ENCODE results near the gene NFAT5. TPM values are rescaled to one million over a fixed set of nuclear protein-coding genes. Genes with fewer than 3 reads are reported as not detected.
"Not testable (repeated sequence)": the region's sequence is repeated elsewhere in the genome, so short reads cannot be mapped to it uniquely, and the experiment has no call there.

NFAT5 gene
- polyA plus RNA-seq, 2 of the 4 experiments (the other 2 are of a cell fraction), result 9.5 to 45.1 TPM

DNA sequence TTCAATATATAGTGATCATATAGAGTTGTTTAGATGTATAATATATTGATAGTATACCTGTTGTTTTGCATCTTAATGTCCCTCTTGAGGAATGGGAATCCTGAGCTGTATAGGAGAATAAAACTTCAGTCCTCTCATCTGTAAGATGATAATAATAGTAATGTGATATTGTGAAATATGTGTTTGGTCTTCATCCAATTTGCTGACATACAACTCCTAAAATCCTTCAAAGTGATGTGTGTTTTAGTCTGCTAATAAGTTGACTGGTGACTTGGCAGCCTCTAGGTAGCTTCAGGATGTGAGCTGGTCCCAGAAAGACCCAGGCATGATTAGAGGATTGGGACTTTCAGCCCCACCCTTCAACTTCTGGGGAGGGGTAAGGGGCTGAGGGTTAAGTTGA is 22.8 kb upstream of the NFAT5 start:
- DNase-seq (ENCODE audit: low read depth in 1 of 2, low spot score in 1 of 2) (no peak), ATAC-seq (no peak), FAIRE-seq (no peak)
- no peaks in the 10 kb centered on the region for H3K9me3 ChIP-seq
- CTCF ChIA-PET, result interaction anchor here (0.9 to 1.4 kb wide), 3 partner anchors 14 to 145 kb away, joined by 3 to 7 read pairs (median 5); no protein-coding TSS in a partner anchor
- peaks cover 25% of the 10 kb centered on the region for H3K4me1 ChIP-seq
- H3K4me3 ChIP-seq, result no peak overlapping the region
- no peak overlapping the region for H3K4me2 ChIP-seq
- TF ChIP-seq, protein P1, sequence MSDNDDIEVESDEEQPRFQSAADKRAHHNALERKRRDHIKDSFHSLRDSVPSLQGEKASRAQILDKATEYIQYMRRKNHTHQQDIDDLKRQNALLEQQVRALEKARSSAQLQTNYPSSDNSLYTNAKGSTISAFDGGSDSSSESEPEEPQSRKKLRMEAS (IDR thresholded peaks at IDR 0.05), result no peak
- TF ChIP-seq RFX5 (IDR thresholded peaks at IDR 0.05) (no peak), KDM5A (IDR thresholded peaks at IDR 0.05) (no peak), GATA3 (IDR thresholded peaks at IDR 0.05; ENCODE audit: borderline replicate concordance) (no peak), CHD4 (IDR thresholded peaks at IDR 0.05; ENCODE audit: borderline replicate concordance) (no peak), POLR2A (IDR thresholded peaks at IDR 0.05; ENCODE audit: low read length) (no peak), POLR2AphosphoS2 (conservative IDR thresholded peaks at IDR 0.05; ENCODE audit: low read length) (no peak), FOXS1 (CRISPR knock-in tag; IDR thresholded peaks at IDR 0.05) (no peak), JUNB (IDR thresholded peaks at IDR 0.05) (no peak), SREBF2 (IDR thresholded peaks at IDR 0.05) (no peak), ZNF302 (CRISPR knock-in tag; IDR thresholded peaks at IDR 0.05) (no peak), BHLHE40 (IDR thresholded peaks at IDR 0.05; ENCODE audit: low read depth, low read length) (no peak), ZSCAN20 (CRISPR knock-in tag; IDR thresholded peaks at IDR 0.05) (no peak), RCOR1 (IDR thresholded peaks at IDR 0.05; ENCODE audit: low read depth, low read length) (no peak), TP53 (CRISPR knock-in tag; IDR thresholded peaks at IDR 0.05) (no peak)
- TF ChIP-seq, protein P2, sequence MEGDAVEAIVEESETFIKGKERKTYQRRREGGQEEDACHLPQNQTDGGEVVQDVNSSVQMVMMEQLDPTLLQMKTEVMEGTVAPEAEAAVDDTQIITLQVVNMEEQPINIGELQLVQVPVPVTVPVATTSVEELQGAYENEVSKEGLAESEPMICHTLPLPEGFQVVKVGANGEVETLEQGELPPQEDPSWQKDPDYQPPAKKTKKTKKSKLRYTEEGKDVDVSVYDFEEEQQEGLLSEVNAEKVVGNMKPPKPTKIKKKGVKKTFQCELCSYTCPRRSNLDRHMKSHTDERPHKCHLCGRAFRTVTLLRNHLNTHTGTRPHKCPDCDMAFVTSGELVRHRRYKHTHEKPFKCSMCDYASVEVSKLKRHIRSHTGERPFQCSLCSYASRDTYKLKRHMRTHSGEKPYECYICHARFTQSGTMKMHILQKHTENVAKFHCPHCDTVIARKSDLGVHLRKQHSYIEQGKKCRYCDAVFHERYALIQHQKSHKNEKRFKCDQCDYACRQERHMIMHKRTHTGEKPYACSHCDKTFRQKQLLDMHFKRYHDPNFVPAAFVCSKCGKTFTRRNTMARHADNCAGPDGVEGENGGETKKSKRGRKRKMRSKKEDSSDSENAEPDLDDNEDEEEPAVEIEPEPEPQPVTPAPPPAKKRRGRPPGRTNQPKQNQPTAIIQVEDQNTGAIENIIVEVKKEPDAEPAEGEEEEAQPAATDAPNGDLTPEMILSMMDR (IDR thresholded peaks at IDR 0.05), result no peak
- TF ChIP-seq, protein P3, sequence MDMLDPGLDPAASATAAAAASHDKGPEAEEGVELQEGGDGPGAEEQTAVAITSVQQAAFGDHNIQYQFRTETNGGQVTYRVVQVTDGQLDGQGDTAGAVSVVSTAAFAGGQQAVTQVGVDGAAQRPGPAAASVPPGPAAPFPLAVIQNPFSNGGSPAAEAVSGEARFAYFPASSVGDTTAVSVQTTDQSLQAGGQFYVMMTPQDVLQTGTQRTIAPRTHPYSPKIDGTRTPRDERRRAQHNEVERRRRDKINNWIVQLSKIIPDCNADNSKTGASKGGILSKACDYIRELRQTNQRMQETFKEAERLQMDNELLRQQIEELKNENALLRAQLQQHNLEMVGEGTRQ (IDR thresholded peaks at IDR 0.05), result no peak
- TF ChIP-seq, protein P4, sequence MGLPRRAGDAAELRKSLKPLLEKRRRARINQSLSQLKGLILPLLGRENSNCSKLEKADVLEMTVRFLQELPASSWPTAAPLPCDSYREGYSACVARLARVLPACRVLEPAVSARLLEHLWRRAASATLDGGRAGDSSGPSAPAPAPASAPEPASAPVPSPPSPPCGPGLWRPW (IDR thresholded peaks at IDR 0.05), result no peak
- TF ChIP-seq, protein P5, sequence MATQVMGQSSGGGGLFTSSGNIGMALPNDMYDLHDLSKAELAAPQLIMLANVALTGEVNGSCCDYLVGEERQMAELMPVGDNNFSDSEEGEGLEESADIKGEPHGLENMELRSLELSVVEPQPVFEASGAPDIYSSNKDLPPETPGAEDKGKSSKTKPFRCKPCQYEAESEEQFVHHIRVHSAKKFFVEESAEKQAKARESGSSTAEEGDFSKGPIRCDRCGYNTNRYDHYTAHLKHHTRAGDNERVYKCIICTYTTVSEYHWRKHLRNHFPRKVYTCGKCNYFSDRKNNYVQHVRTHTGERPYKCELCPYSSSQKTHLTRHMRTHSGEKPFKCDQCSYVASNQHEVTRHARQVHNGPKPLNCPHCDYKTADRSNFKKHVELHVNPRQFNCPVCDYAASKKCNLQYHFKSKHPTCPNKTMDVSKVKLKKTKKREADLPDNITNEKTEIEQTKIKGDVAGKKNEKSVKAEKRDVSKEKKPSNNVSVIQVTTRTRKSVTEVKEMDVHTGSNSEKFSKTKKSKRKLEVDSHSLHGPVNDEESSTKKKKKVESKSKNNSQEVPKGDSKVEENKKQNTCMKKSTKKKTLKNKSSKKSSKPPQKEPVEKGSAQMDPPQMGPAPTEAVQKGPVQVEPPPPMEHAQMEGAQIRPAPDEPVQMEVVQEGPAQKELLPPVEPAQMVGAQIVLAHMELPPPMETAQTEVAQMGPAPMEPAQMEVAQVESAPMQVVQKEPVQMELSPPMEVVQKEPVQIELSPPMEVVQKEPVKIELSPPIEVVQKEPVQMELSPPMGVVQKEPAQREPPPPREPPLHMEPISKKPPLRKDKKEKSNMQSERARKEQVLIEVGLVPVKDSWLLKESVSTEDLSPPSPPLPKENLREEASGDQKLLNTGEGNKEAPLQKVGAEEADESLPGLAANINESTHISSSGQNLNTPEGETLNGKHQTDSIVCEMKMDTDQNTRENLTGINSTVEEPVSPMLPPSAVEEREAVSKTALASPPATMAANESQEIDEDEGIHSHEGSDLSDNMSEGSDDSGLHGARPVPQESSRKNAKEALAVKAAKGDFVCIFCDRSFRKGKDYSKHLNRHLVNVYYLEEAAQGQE (IDR thresholded peaks at IDR 0.05), result no peak
- POLR2A ChIA-PET, result interaction anchor here (1.0 kb wide), 1 partner anchor 13 kb away, joined by 3 read pairs; no protein-coding TSS in a partner anchor
- H3K27ac ChIP-seq, result peak overlapping the region in 1 of 2 experiments; percentile 52; a peak in 3 of 6 replicates

DNA sequence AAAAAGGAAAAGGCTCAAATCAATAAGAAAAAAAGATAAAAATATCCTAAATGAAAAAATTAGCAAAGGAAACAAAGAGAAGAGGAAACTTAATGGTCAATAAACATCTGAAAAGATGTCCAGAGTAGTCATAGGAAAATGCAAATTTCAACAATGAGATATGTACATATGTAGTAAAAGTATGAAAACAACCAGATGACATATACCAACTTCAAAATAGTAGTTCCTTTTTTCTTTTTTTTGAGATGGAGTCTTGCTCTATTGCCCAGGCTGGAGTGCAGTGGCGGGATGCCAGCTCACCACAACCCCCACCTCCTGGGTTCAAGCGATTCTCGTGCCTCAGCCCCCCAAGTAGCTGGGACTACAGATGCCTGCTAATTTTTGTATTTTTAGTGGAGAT is 21.7 kb upstream of the NFAT5 start:
- 94% methylated on average over 3 of the region's 3 CpGs for WGBS (ENCODE audit: missing lambda C conversion rate)
- ChIA-PET POLR2A (no interaction called here), CTCF (interaction anchor here (1.5 kb wide), 1 partner anchor 10 kb away, joined by 3 read pairs; no protein-coding TSS in a partner anchor)
- DNase-seq (ENCODE audit: low read depth in 1 of 2, low spot score in 1 of 2) (no peak), FAIRE-seq (no peak), ATAC-seq (no peak)
- H3K4me1 ChIP-seq, result peaks cover 21% of the 10 kb centered on the region
- H3K9me3 ChIP-seq, result no peaks in the 10 kb centered on the region
- H3K4me3 ChIP-seq, result no peak overlapping the region
- TF ChIP-seq JUN (IDR thresholded peaks at IDR 0.05) (no peak), NR3C1 (IDR thresholded peaks at IDR 0.05) (no peak), KDM5A (IDR thresholded peaks at IDR 0.05) (no peak), CBX2 (IDR thresholded peaks at IDR 0.05; ENCODE audit: borderline replicate concordance, low read depth) (no peak), MAZ (IDR thresholded peaks at IDR 0.05; ENCODE audit: borderline replicate concordance, low read depth, low read length) (no peak), JUNB (IDR thresholded peaks at IDR 0.05) (no peak)
- no peak overlapping the region for H3K4me2 ChIP-seq
- no peak overlapping the region for H3K27ac ChIP-seq

DNA sequence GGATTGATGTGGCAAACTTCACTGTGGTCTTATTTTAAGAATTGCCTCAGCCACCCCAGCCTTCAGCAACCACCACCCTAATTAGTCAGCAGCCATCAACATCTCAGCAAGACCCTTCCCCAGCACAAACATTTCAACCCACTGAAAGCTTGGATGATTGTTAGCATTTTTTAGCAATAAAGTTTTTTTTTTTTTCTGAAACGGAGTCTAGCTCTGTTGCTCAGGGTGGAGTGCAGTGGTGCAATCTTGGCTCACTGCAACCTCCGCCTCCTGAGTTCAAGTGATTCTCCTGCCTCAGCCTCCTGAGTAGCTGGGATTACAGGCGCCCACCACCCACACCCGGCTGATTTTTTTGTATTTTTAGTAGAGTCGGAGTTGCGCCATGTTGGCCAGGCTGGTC is 19.1 kb upstream of the NFAT5 start:
- ATAC-seq; H3K4me2 ChIP-seq; DNase-seq (ENCODE audit: low read depth in 1 of 2, low spot score in 1 of 2); H3K9me3 ChIP-seq; FAIRE-seq; H3K4me1 ChIP-seq; POLR2A ChIA-PET; H3K4me3 ChIP-seq: not testable (repeated sequence)
- CTCF ChIA-PET, result interaction anchor here (0.8 to 1.0 kb wide), 2 partner anchors 15 to 148 kb away, joined by 3 to 4 read pairs; no protein-coding TSS in a partner anchor
- H3K27ac ChIP-seq, result peak overlapping the region in 1 of 2 experiments; percentile 24; a peak in 2 of 6 replicates
- 90% methylated on average over 6 of the region's 6 CpGs for WGBS (ENCODE audit: missing lambda C conversion rate)
